ENCODE measurements around the gene LSM12.

- TF ChIP-seq CTCF (IDR thresholded peaks at IDR 0.05; ENCODE audit: low read length) (no peak), EZH2 (IDR thresholded peaks at IDR 0.05; ENCODE audit: borderline replicate concordance, low read length) (no peak)
Observed at GRCh38 chr17:44076716-44077594, 10.5 kb upstream of the LSM12 start.

All from OCI-LY1 (cell line).